ENCODE measurements around the gene YTHDF2.
"Not testable (repeated sequence)": the region's sequence is repeated elsewhere in the genome, so short reads cannot be mapped to it uniquely, and the experiment has no call there.

The YTHDF2 gene

DNA sequence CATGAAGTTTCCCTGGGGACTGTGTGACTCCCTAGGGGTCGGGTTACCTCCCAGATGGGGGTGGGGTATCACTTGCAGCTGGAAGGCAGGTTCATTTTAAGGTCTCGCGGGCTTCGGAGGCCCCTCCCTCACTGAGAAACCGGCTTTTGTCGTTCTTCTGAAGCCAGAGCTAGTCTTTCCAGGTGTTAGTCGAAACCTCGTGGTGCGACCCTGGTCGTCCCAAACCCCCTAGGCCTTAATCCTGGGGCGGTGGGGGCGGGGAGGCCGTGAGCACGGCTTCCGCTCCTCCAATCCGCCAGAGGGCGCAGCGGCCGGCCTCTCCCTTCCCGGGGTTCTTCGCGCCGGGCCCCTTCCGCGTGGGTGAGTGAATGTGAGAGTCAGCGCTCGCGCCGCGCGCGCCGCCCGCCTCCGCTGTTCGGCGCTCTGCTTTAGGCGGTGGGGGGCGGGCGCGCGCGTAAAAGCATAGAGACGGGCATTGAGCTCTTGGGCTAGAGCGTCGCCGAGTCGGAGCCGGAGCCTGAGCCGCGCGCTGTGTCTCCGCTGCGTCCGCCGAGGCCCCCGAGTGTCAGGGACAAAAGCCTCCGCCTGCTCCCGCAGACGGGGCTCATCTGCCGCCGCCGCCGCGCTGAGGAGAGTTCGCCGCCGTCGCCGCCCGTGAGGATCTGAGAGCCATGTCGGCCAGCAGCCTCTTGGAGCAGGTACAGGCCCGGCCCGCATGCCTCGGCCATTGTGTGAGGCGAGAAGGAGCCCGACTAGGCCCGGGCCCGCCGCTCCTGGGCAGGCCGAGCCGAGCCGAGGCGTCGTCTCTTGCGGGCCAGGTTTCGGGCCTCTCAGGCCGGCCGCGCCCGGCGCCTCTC, at the start of gene YTHDF2:
YTHDF2 (plus strand) TSS at position 491 of the 857 bp plus-strand sequence; CDS start at position 672, 181 bp downstream.
- no peaks in the 10 kb centered on the region for H3K27me3 Mint-ChIP-seq
- no peaks in the 10 kb centered on the region for H3K9me3 Mint-ChIP-seq
- ATAC-seq (peak; percentile 97), DNase-seq (peak; percentile 98)
- H3K4me1 Mint-ChIP-seq, result peaks cover 37% of the 10 kb centered on the region
- peak within 1 kb of the TSS; percentile 98 to 100 for H3K27ac Mint-ChIP-seq
- peak within 1 kb of the TSS; percentile 96 to 99 for H3K4me3 Mint-ChIP-seq

- not testable (repeated sequence) for H3K27me3 Mint-ChIP-seq, ATAC-seq, H3K9me3 Mint-ChIP-seq, H3K4me1 Mint-ChIP-seq, H3K27ac Mint-ChIP-seq, DNase-seq, H3K4me3 Mint-ChIP-seq
Observed at GRCh38 chr1:28691627-28692026, 45.1 kb upstream of the YTHDF2 start.

DNA sequence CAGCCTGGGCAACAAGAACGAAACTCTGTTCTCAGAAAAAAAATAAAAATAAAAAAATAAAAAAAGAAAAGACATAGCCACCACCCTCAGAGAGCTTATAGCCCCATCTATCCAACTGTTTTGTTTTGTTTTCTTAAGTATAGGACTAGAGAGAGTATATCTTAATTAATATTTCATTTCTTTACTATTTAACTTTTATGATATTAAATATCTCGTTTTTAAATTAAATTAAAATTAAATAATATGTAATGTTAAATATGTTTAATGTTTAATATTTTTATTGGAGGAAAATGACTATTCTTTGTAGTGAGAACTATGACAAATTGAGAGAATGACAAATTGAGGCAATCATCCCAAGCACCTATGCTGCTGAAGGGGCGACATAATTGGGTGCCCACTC, 33.1 kb upstream of the YTHDF2 start:
- DNase-seq (no peak), ATAC-seq (no peak)
- Mint-ChIP-seq H3K9me3 (no peaks in the 10 kb centered on the region), H3K27ac (no peak overlapping the region), H3K4me1 (peaks cover 8% of the 10 kb centered on the region), H3K4me3 (no peak overlapping the region), H3K27me3 (no peaks in the 10 kb centered on the region)

- ATAC-seq (no peak), DNase-seq (no peak)
- H3K4me1 Mint-ChIP-seq, result no peaks in the 10 kb centered on the region
- no peaks in the 10 kb centered on the region for H3K27me3 Mint-ChIP-seq
- H3K27ac Mint-ChIP-seq, result no peak overlapping the region
- no peaks in the 10 kb centered on the region for H3K9me3 Mint-ChIP-seq
- H3K4me3 Mint-ChIP-seq, result no peak overlapping the region
Observed at GRCh38 chr1:28716336-28716735, 20.4 kb upstream of the YTHDF2 start.

- H3K9me3 Mint-ChIP-seq, result no peaks in the 10 kb centered on the region
- no peak overlapping the region for H3K27ac Mint-ChIP-seq
- H3K4me3 Mint-ChIP-seq, result no peak overlapping the region
- no peak for ATAC-seq
- DNase-seq, result no peak
- H3K4me1 Mint-ChIP-seq, result no peaks in the 10 kb centered on the region
- H3K27me3 Mint-ChIP-seq, result no peaks in the 10 kb centered on the region
Observed at GRCh38 chr1:28718166-28718565, 18.6 kb upstream of the YTHDF2 start.

GRCh38 chr1:28718586-28719331, 18.0 kb upstream of the YTHDF2 start:
- ATAC-seq (no peak), DNase-seq (no peak)
- no peaks in the 10 kb centered on the region for H3K4me1 Mint-ChIP-seq
- no peak overlapping the region for H3K4me3 Mint-ChIP-seq
- H3K27me3 Mint-ChIP-seq, result no peaks in the 10 kb centered on the region
- H3K9me3 Mint-ChIP-seq, result no peaks in the 10 kb centered on the region
- peak overlapping the region in 1 of 2 donors; percentile 63 for H3K27ac Mint-ChIP-seq

GRCh38 chr1:28719332-28719619, 17.5 kb upstream of the YTHDF2 start:
- no peaks in the 10 kb centered on the region for H3K9me3 Mint-ChIP-seq
- H3K4me3 Mint-ChIP-seq, result no peak overlapping the region
- H3K4me1 Mint-ChIP-seq, result no peaks in the 10 kb centered on the region
- no peak overlapping the region for H3K27ac Mint-ChIP-seq
- ATAC-seq (no peak), DNase-seq (no peak)
- no peaks in the 10 kb centered on the region for H3K27me3 Mint-ChIP-seq

DNA sequence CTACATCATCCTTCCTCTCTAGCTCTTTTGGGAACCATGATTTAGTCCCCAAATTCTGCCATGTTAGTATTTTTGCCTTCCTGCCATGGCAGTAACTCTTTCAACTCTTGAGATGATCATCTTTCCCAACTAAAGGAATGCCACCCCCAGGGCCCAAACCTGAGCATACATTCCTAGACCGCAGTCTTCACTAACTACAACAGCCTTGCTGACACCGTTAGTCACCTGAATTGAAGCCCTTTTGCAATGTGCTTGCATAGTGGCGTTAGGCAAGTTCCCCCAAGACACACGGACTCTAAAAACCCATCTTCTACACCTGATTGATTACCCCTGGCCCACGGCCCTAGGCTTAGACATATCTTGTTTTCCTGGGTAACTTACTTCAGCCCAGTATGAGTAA, 16.4 kb upstream of the YTHDF2 start:
- H3K9me3 Mint-ChIP-seq, result no peaks in the 10 kb centered on the region
- ATAC-seq (no peak), DNase-seq (no peak)
- H3K27ac Mint-ChIP-seq, result peak overlapping the region in 1 of 2 donors; percentile 67
- H3K4me3 Mint-ChIP-seq, result no peak overlapping the region
- H3K4me1 Mint-ChIP-seq, result no peaks in the 10 kb centered on the region
- H3K27me3 Mint-ChIP-seq, result no peaks in the 10 kb centered on the region

DNA sequence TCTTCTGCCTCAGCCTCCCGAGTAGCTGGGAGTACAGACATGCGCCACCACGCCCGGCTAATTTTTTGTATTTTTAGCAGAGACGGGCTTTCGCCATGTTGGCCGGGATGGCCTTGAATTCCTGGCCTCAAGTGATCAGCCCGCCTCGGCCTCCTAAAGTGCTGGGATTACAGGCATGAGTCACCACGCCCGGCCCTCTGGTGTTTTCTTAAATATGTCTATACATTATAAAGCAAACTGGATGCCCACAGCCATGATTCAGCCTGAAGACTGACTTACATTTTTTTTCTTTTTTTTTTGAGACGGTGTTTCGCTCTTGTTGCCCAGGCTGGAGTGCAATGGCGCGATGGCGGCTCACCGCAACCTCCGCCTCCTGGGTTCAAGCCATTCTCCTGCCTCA, 14.8 kb upstream of the YTHDF2 start:
- DNase-seq, H3K27ac Mint-ChIP-seq, ATAC-seq, H3K27me3 Mint-ChIP-seq, H3K9me3 Mint-ChIP-seq, H3K4me3 Mint-ChIP-seq, H3K4me1 Mint-ChIP-seq: not testable (repeated sequence)

DNA sequence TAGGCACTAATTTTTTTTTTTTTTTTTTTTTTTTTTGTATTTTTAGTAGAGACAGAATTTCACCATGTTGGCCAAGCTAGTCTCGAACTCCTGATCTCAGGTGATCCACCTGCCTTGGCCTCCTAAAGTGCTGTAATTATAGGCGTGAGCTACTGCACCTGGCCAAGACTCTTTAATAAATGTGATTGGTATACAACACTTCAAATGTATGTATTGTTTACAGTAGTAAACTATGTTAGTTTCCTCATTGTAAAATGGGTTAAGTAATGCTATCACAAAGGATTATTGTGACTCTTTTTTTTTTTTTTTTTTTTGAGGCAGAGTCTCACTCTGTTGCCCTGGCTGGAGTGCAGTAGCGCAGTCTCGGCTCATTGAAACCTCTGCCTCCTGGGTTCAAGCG, 11.4 kb upstream of the YTHDF2 start:
- H3K27ac Mint-ChIP-seq, H3K4me3 Mint-ChIP-seq, DNase-seq, H3K27me3 Mint-ChIP-seq, H3K9me3 Mint-ChIP-seq, H3K4me1 Mint-ChIP-seq, ATAC-seq: not testable (repeated sequence)

DNA sequence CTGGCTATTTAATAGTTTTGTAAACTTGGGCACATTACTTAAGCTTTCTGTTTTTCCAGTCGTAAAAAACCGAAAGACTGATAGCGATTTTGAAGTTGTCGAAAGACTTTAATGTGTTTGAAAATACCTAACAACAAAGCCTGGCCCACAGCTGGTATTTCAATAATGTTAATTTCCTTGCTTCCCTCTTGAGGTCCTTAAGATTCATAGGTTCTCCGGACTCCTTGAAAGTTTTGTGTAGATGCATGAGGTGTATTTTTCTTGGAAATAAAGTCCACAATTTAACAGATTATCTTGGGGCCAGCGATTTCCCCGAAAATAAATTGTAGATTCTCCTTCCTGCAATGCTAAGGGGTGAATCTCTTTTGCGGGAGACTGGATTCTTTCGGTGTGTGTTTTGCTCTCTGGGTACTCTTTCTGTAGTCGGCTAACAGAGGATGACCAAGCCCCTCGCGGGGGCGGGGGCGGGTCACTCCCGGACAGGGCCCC, 735 bp upstream of the YTHDF2 start:
- H3K4me3 Mint-ChIP-seq, result peak overlapping the region; percentile 96 to 99
- no peaks in the 10 kb centered on the region for H3K27me3 Mint-ChIP-seq
- peak overlapping the region; percentile 98 to 100 for H3K27ac Mint-ChIP-seq
- H3K9me3 Mint-ChIP-seq, result no peaks in the 10 kb centered on the region
- DNase-seq (no peak), ATAC-seq (no peak)
- H3K4me1 Mint-ChIP-seq, result peaks cover 30% of the 10 kb centered on the region

DNA sequence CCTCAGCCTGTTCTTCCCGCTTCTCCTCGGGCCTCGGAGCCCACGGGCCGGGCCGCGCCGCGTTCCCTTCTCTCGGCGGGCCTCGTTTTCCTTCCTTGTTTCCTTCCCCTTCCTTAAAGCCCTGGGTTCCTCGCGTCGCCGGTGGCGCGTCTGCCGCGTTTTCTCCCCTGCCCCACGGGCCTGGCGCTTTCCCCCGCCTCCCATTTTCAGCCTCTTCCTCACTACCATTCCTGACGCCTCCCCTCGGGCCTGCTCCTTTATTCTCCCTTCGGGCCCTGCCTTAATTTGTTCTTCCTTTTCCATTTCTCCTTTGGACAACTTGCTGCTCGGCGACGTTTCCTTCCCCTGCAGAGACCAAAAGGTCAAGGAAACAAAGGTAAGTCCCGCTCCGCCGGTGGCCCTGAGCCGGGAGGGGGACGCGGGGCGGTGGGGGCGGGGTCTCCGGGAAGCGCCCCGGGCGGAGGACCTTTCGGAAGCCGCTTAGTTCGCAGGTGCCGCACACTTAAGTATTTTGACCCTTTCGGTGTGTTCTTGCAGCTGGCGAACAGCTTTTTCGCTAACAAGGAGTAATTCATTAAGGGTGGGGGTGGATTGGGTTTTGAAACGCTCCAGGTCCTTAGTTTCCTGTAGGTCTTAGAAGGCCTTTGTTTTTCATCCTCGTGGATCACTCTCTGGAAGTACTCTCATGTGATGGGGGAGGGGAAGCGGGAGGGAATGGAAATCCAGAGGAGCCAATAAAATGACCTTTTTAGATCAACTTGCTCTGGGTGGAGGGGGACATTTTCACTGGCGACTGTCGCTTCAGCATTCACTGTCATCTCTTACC, 780 bp downstream of the YTHDF2 start:
- Mint-ChIP-seq H3K27me3 (no peaks in the 10 kb centered on the region), H3K9me3 (no peaks in the 10 kb centered on the region), H3K4me3 (peak overlapping the region; percentile 96 to 99), H3K27ac (peak overlapping the region; percentile 95 to 100), H3K4me1 (peaks cover 45% of the 10 kb centered on the region)
- DNase-seq, result peak in 1 of 2 donors; percentile 43
- peak; percentile 0 for ATAC-seq

GRCh38 chr1:28740118-28740517, 3.4 kb downstream of the YTHDF2 start:
- no peak for ATAC-seq
- Mint-ChIP-seq H3K4me1 (peaks cover 71% of the 10 kb centered on the region), H3K27ac (no peak overlapping the region)

GRCh38 chr1:28744184-28744583, 7.4 kb downstream of the YTHDF2 start:
- H3K4me1 Mint-ChIP-seq, result peaks cover 87% of the 10 kb centered on the region
- peak overlapping the region in 1 of 2 donors; percentile 22 for H3K27ac Mint-ChIP-seq
- H3K4me3 Mint-ChIP-seq, result peak overlapping the region; percentile 55 to 84
- H3K27me3 Mint-ChIP-seq, result no peaks in the 10 kb centered on the region
- DNase-seq, result no peak
- H3K9me3 Mint-ChIP-seq, result no peaks in the 10 kb centered on the region
- ATAC-seq, result peak; percentile 91

More at GRCh38 chr1:28740118-28740517, 3.4 kb downstream of the YTHDF2 start:
- DNase-seq, result no peak
- peak overlapping the region; percentile 96 to 99 for H3K4me3 Mint-ChIP-seq
- no peaks in the 10 kb centered on the region for H3K27me3 Mint-ChIP-seq
- H3K9me3 Mint-ChIP-seq, result no peaks in the 10 kb centered on the region

- Mint-ChIP-seq H3K9me3 (no peaks in the 10 kb centered on the region), H3K27me3 (no peaks in the 10 kb centered on the region), H3K4me1 (peaks cover 92% of the 10 kb centered on the region), H3K4me3 (peak overlapping the region in 1 of 2 donors; percentile 48), H3K27ac (no peak overlapping the region)
- ATAC-seq (no peak), DNase-seq (no peak)
Observed at GRCh38 chr1:28745653-28746173, 9.0 kb downstream of the YTHDF2 start.

Data from stimulated activated naive CD8-positive, alpha-beta T cell treated with anti-CD3 and anti-CD28 coated beads, Interleukin-15, amount 100 ng/mL, for 72 hours (primary cell).